ENCODE results near the gene RGS7. TPM values are rescaled to one million over a fixed set of nuclear protein-coding genes. Genes with fewer than 3 reads are reported as not detected.

RGS7 gene
- total and polyA plus RNA-seq, 10 of the 15 experiments (the other 5 are each of a cell fraction or from before 2014, with no cell fraction given) = not detected

DNA sequence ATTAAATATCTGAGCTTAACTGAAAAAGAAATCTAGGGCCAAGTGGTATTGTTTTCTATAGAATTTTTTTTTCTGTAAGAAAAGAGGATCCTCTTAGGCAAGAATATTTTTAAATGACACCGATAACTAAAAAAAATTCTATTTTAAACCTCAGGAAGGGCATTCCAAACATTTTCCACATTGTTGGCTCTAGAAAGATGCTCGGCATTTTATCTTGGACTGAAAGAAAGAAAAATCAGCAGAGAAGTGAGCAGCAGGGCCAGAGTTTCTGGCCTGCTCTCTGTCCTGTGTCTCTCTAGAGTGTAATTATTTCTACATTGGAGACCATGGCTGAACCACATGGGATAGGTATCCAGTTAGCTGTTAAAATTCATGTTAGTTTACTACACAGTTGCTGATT lies 552.5 kb downstream of the RGS7 start:
- Histone ChIP-seq H3K4me3 (no peak overlapping the region), H3K4me2 (ENCODE audit: control insufficient read depth, insufficient read depth) (no peak overlapping the region), H3K27me3 (replicated peaks in 1 of 2; ENCODE audit: control insufficient read depth in 2 of 2, insufficient read depth in 2 of 2, low read length in 1 of 2) (no peaks in the 10 kb centered on the region), H3K36me3 (ENCODE audit: control insufficient read depth in 2 of 2, insufficient read depth in 2 of 2, low read length in 1 of 2) (no peaks in the 10 kb centered on the region), H3K27ac (ENCODE audit: control insufficient read depth, insufficient read depth) (no peak overlapping the region), H3K9me3 (replicated peaks; ENCODE audit: control insufficient read depth, insufficient read depth, low read length) (no peaks in the 10 kb centered on the region), H3K79me2 (ENCODE audit: control insufficient read depth, insufficient read depth, low read length) (no peaks in the 10 kb centered on the region), H4K20me1 (ENCODE audit: control insufficient read depth, insufficient read depth) (no peaks in the 10 kb centered on the region), H3K9ac (ENCODE audit: control insufficient read depth, insufficient read depth, low read length) (no peak overlapping the region), H3K4me1 (ENCODE audit: control insufficient read depth, insufficient read depth, low read length) (no peaks in the 10 kb centered on the region), H2AFZ (ENCODE audit: control insufficient read depth, low read depth, low read length) (no peak overlapping the region)
- ATAC-seq = no peak
- ChIA-PET RAD21 (ENCODE audit: unreplicated experiment) (no interaction called here), CTCF (no interaction called here), SMC1A (ENCODE audit: uncharacterized antibody, unreplicated experiment) (no interaction called here), POLR2A (no interaction called here)
- BruUV-seq (replicated peaks) = no TSS peak
- in situ Hi-C loops (cut with MboI) (no loop called here), intact Hi-C loops (cut with micrococcal nuclease; ENCODE audit: unreplicated experiment) (no loop called here)
- TF ChIP-seq CEBPB (IDR thresholded peaks at IDR 0.05; ENCODE audit: borderline replicate concordance in 1 of 2, low read depth in 2 of 2, low read length in 2 of 2) (no peak), SRF (IDR thresholded peaks at IDR 0.05; ENCODE audit: low read depth in 2 of 2, low read length in 2 of 2) (no peak), TBL1XR1 (IDR thresholded peaks at IDR 0.05; ENCODE audit: low read depth, low read length) (no peak), BMI1 (IDR thresholded peaks at IDR 0.05; ENCODE audit: borderline replicate concordance) (no peak)
- TF ChIP-seq, protein P1, sequence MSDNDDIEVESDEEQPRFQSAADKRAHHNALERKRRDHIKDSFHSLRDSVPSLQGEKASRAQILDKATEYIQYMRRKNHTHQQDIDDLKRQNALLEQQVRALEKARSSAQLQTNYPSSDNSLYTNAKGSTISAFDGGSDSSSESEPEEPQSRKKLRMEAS (IDR thresholded peaks at IDR 0.05; ENCODE audit: low read depth, low read length) = no peak
- 15% methylated on average over 2 of the region's 2 CpGs for WGBS (ENCODE audit: insufficient coverage, insufficient replicate concordance, low lambda C conversion rate, missing lambda C conversion rate)
- DNase-seq (ENCODE audit: low read depth, low spot score) = no peak
- FAIRE-seq = no peak

DNA sequence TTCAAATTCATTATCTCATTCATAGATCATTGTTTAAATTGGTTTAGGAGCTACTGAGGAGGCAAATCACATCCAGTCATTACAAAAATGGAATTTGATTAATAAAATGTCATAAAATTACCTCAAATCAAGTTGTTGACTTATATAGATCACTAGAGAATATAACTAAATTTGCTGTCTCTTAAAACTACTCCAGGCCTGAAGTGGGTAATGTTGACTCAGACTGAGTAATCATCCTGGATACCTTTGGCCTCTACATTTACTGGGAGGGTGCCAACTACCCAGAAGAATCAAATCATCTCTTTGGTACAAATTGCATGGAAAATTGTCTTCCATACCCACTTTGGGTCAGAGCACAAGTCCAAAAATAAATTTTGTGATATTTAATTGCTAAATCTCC lies 553.9 kb downstream of the RGS7 start:
- H3K27ac ChIP-seq (ENCODE audit: control insufficient read depth, insufficient read depth) = no peak overlapping the region
- ChIA-PET SMC1A (ENCODE audit: uncharacterized antibody, unreplicated experiment) (no interaction called here), POLR2A (no interaction called here), RAD21 (ENCODE audit: unreplicated experiment) (no interaction called here), CTCF (no interaction called here)
- BruUV-seq (replicated peaks) = no TSS peak
- H3K9ac ChIP-seq (ENCODE audit: control insufficient read depth, insufficient read depth, low read length) = no peak overlapping the region
- no peaks in the 10 kb centered on the region for H4K20me1 ChIP-seq (ENCODE audit: control insufficient read depth, insufficient read depth)
- intact Hi-C loops (cut with micrococcal nuclease; ENCODE audit: unreplicated experiment) (no loop called here), in situ Hi-C loops (cut with MboI) (no loop called here)
- H3K36me3 ChIP-seq (ENCODE audit: control insufficient read depth in 2 of 2, insufficient read depth in 2 of 2, low read length in 1 of 2) = no peaks in the 10 kb centered on the region
- FAIRE-seq (no peak), ATAC-seq (no peak), DNase-seq (ENCODE audit: low read depth, low spot score) (no peak)
- H3K9me3 ChIP-seq (replicated peaks; ENCODE audit: control insufficient read depth, insufficient read depth, low read length) = no peaks in the 10 kb centered on the region
- no peaks in the 10 kb centered on the region for H3K4me1 ChIP-seq (ENCODE audit: control insufficient read depth, insufficient read depth, low read length)
- H3K4me3 ChIP-seq = no peak overlapping the region
- TF ChIP-seq YBX1 (IDR thresholded peaks at IDR 0.05) (no peak), RUNX3 (IDR thresholded peaks at IDR 0.05; ENCODE audit: low read length) (no peak), BRCA1 (IDR thresholded peaks at IDR 0.05; ENCODE audit: low read depth, low read length) (no peak), TCF7 (IDR thresholded peaks at IDR 0.05; ENCODE audit: borderline replicate concordance) (no peak), WRNIP1 (IDR thresholded peaks at IDR 0.05; ENCODE audit: borderline replicate concordance, low read depth, low read length) (no peak), TARDBP (IDR thresholded peaks at IDR 0.05; ENCODE audit: borderline replicate concordance) (no peak)
- TF ChIP-seq, protein P1 (IDR thresholded peaks at IDR 0.05; ENCODE audit: low read depth, low read length) = no peak
- TF ChIP-seq, protein P2, sequence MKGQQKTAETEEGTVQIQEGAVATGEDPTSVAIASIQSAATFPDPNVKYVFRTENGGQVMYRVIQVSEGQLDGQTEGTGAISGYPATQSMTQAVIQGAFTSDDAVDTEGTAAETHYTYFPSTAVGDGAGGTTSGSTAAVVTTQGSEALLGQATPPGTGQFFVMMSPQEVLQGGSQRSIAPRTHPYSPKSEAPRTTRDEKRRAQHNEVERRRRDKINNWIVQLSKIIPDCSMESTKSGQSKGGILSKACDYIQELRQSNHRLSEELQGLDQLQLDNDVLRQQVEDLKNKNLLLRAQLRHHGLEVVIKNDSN (IDR thresholded peaks at IDR 0.05; ENCODE audit: borderline replicate concordance, extremely low read length, insufficient read depth, low read depth, low read length) = no peak
- no peaks in the 10 kb centered on the region for H3K27me3 ChIP-seq (replicated peaks in 1 of 2; ENCODE audit: control insufficient read depth in 2 of 2, insufficient read depth in 2 of 2, low read length in 1 of 2)
- no peak overlapping the region for H2AFZ ChIP-seq (ENCODE audit: control insufficient read depth, low read depth, low read length)
- no peak overlapping the region for H3K4me2 ChIP-seq (ENCODE audit: control insufficient read depth, insufficient read depth)
- H3K79me2 ChIP-seq (ENCODE audit: control insufficient read depth, insufficient read depth, low read length) = no peaks in the 10 kb centered on the region

Measured in GM12878 (cell line).